Uterus (tissue), 2 donors: ENCODE measurements around the gene TOMM7.

ENCODE experiments used
- POLR2A ChIP-seq, 2 donors: fragments of 450-650 bp; IDR thresholded peaks; one replicate each; pipeline ENCODE4 v1.6.1; 2016; ENCODE audit warnings: antibody characterized with exemption in 2 of 2, mild to moderate bottlenecking in 1 of 2, moderate library complexity in 1 of 2
- TF ChIP-seq, protein P1 (sequence below), 4 experiments: fragments of 200-600 bp in 2 of 4; fragments of 450-650 bp in 2 of 4; sonication (generic) in 2 of 4; IDR thresholded peaks; one replicate each; pipeline ENCODE4 v1.5.1; 2016 to 2019; ENCODE audit warnings: antibody characterized with exemption in 4 of 4, mild to moderate bottlenecking in 2 of 4, moderate library complexity in 1 of 4

- TF ChIP-seq POLR2A (IDR thresholded peaks at IDR 0.05) = no peak
- TF ChIP-seq, protein P1, sequence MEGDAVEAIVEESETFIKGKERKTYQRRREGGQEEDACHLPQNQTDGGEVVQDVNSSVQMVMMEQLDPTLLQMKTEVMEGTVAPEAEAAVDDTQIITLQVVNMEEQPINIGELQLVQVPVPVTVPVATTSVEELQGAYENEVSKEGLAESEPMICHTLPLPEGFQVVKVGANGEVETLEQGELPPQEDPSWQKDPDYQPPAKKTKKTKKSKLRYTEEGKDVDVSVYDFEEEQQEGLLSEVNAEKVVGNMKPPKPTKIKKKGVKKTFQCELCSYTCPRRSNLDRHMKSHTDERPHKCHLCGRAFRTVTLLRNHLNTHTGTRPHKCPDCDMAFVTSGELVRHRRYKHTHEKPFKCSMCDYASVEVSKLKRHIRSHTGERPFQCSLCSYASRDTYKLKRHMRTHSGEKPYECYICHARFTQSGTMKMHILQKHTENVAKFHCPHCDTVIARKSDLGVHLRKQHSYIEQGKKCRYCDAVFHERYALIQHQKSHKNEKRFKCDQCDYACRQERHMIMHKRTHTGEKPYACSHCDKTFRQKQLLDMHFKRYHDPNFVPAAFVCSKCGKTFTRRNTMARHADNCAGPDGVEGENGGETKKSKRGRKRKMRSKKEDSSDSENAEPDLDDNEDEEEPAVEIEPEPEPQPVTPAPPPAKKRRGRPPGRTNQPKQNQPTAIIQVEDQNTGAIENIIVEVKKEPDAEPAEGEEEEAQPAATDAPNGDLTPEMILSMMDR (IDR thresholded peaks at IDR 0.05) = no peak
These were observed 41.4 kb downstream of the TOMM7 start for GRCh38 chr7:22781230-22781711.
